Naive thymus-derived CD4-positive, alpha-beta T cell (primary cell): Measurements from ENCODE around the gene NAV2. TPM values are rescaled to one million over a fixed set of nuclear protein-coding genes. Genes with fewer than 3 reads are reported as not detected.

Experiments used
- ATAC-seq: fragments of 150-1000 bp; cut with Tn5 transposase; 2 replicates; pipeline ENCODE4 v1.10.0; 2021; ENCODE audit warnings: mild to moderate bottlenecking, moderate library complexity
- CTCF ChIA-PET: fragments of 350-600 bp; sonication (Branson Sonifier 250); formaldehyde crosslinking; loops from one replicate; lab custom pipeline; 2021; ENCODE audit warnings: antibody characterized with exemption; lab: Charles Lee
- POLR2A ChIA-PET: fragments of 350-600 bp; sonication (Branson Sonifier 250); formaldehyde crosslinking; loops from one replicate; lab custom pipeline; 2021; ENCODE audit warnings: antibody characterized with exemption, inconsistent platforms; lab: Charles Lee
- DNase-seq, 9 donors: peaks; one replicate each; pipeline versions ENCODE4 v3.0.0 to v3.0.0-alpha.2; 2020 to 2022; ENCODE audit warnings: mixed read lengths in 1 of 9
- H3K27ac ChIP-seq: one replicate; pipeline ENCODE4 v1.7.0; 2013; ENCODE audit warnings: mild to moderate bottlenecking, low read depth, low read length, moderate library complexity
- H3K27me3 ChIP-seq, 2 donors: one replicate each; pipeline ENCODE4 v1.7.0; 2013; ENCODE audit warnings: low read length in 2 of 2, mild to moderate bottlenecking in 2 of 2, moderate library complexity in 2 of 2; ENCODE audit not compliant: control insufficient read depth in 2 of 2, insufficient read depth in 2 of 2
- H3K36me3 ChIP-seq, 3 experiments: 1 replicate in 2 of 3; 2 replicates in 1 of 3; pipeline ENCODE4 v1.7.0; 2013; ENCODE audit warnings: low read length in 3 of 3, mild to moderate bottlenecking in 3 of 3, moderate library complexity in 1 of 3; ENCODE audit not compliant: insufficient read depth in 3 of 3, control insufficient read depth in 2 of 3
- H3K4me1 ChIP-seq, 2 donors: one replicate each; pipeline ENCODE4 v1.7.0; 2013; ENCODE audit warnings: low read length in 2 of 2, mild to moderate bottlenecking in 2 of 2, moderate library complexity in 1 of 2; ENCODE audit not compliant: control insufficient read depth in 2 of 2, insufficient read depth in 2 of 2
- H3K4me3 ChIP-seq: 2 replicates; pipeline ENCODE4 v1.7.0; 2013; ENCODE audit warnings: mild to moderate bottlenecking, low read length
- H3K9me3 ChIP-seq, 3 experiments: 1 replicate in 2 of 3; 2 replicates in 1 of 3; pipeline ENCODE4 v1.7.0; 2013; ENCODE audit warnings: low read length in 3 of 3; ENCODE audit not compliant: control insufficient read depth in 2 of 3
- H3K27ac Mint-ChIP-seq, 9 donors: one replicate each; pipeline ENCODE4 v1.8.0; 2020 to 2022; ENCODE audit warnings: mixed read lengths in 9 of 9, mild to moderate bottlenecking in 8 of 9, moderate library complexity in 5 of 9, inconsistent platforms in 2 of 9
- H3K27me3 Mint-ChIP-seq, 5 donors: one replicate each; pipeline ENCODE4 v1.8.0; 2021 to 2022; ENCODE audit warnings: mixed read lengths in 5 of 5, mild to moderate bottlenecking in 1 of 5
- H3K36me3 Mint-ChIP-seq, 5 donors: one replicate each; pipeline ENCODE4 v1.8.0; 2020 to 2022; ENCODE audit warnings: mixed read lengths in 5 of 5, mild to moderate bottlenecking in 3 of 5, inconsistent platforms in 1 of 5
- H3K4me1 Mint-ChIP-seq, 7 donors: one replicate each; pipeline ENCODE4 v1.8.0; 2020 to 2022; ENCODE audit warnings: mixed read lengths in 7 of 7, mild to moderate bottlenecking in 3 of 7, inconsistent platforms in 1 of 7
- H3K4me3 Mint-ChIP-seq, 10 donors: one replicate each; pipeline ENCODE4 v1.8.0; 2020 to 2022; ENCODE audit warnings: mild to moderate bottlenecking in 10 of 10, mixed read lengths in 10 of 10, moderate library complexity in 6 of 10, inconsistent platforms in 2 of 10
- H3K9me3 Mint-ChIP-seq, 11 donors: one replicate each; pipeline ENCODE4 v1.8.0; 2020 to 2022; ENCODE audit warnings: mixed read lengths in 11 of 11, mild to moderate bottlenecking in 4 of 11, inconsistent platforms in 1 of 11, moderate library complexity in 1 of 11
- intact Hi-C, 2 donors: fragments of 100-400 bp; cut with micrococcal nuclease; formaldehyde crosslinking; loops; one replicate each; pipeline ENCODE4 v1.15.1; 2023
- polyA plus RNA-seq, 2 donors: library from polyadenylated mRNA; unstranded; fragments of 300-500 nt; fragmentation: Illumina TruSeq; gene quantifications; one replicate each; pipeline ENCODE4 v1.2.3, GENCODE V29; 2021
- total RNA-seq, 6 experiments: library from RNA in 5 of 6; stranded (reverse) in 5 of 6; gene quantifications; 1 replicate in 5 of 6; 2 replicates in 1 of 6; pipeline ENCODE4 v1.2.3 and lab custom pipeline; 2021 to 2026

Gene NAV2
- total and polyA plus RNA-seq, 7 experiments from 2014 or later: 0.24 to 2.2 (median 0.48) TPM; not detected in 2

GRCh38 chr11:19811380-19811779 is 98.7 kb downstream of the NAV2 start:
- peaks cover 0 to 17% (median 9%) of the 10 kb centered on the region in 5 donors for H3K27me3 Mint-ChIP-seq
- no peaks in the 10 kb centered on the region for H3K4me1 ChIP-seq
- H3K4me3 ChIP-seq: no peak overlapping the region
- no peaks in the 10 kb centered on the region for H3K9me3 ChIP-seq
- no peaks in the 10 kb centered on the region for H3K36me3 Mint-ChIP-seq
- no peak for DNase-seq
- ATAC-seq: no peak
- no peak overlapping the region for H3K27ac Mint-ChIP-seq
- no peak overlapping the region for H3K4me3 Mint-ChIP-seq
- ChIA-PET POLR2A (no interaction called here), CTCF (no interaction called here)
- H3K4me1 Mint-ChIP-seq: no peaks in the 10 kb centered on the region
- no peaks in the 10 kb centered on the region for H3K9me3 Mint-ChIP-seq
- no peaks in the 10 kb centered on the region for H3K36me3 ChIP-seq
- no peak overlapping the region for H3K27ac ChIP-seq
- intact Hi-C loops: no loop called here
- no peaks in the 10 kb centered on the region for H3K27me3 ChIP-seq

- no peak overlapping the region for H3K4me3 ChIP-seq
- H3K27me3 ChIP-seq: no peaks in the 10 kb centered on the region
- Mint-ChIP-seq H3K27ac (no peak overlapping the region), H3K4me1 (no peaks in the 10 kb centered on the region), H3K27me3 (peaks cover 0 to 17% (median 10%) of the 10 kb centered on the region in 5 donors), H3K4me3 (no peak overlapping the region), H3K9me3 (no peaks in the 10 kb centered on the region), H3K36me3 (no peaks in the 10 kb centered on the region)
- H3K27ac ChIP-seq: no peak overlapping the region
- no peaks in the 10 kb centered on the region for H3K4me1 ChIP-seq
- no peaks in the 10 kb centered on the region for H3K9me3 ChIP-seq
- CTCF ChIA-PET: no interaction called here
- POLR2A ChIA-PET: no interaction called here
- ATAC-seq (no peak), DNase-seq (no peak)
- H3K36me3 ChIP-seq: no peaks in the 10 kb centered on the region
- intact Hi-C loops: no loop called here
Measured at GRCh38 chr11:19812096-19812495, 99.5 kb downstream of the NAV2 start.

GRCh38 chr11:19812710-19813109 is 100.1 kb downstream of the NAV2 start:
- Histone ChIP-seq H3K4me1 (no peaks in the 10 kb centered on the region), H3K27ac (no peak overlapping the region), H3K36me3 (no peaks in the 10 kb centered on the region), H3K27me3 (no peaks in the 10 kb centered on the region), H3K9me3 (no peaks in the 10 kb centered on the region), H3K4me3 (no peak overlapping the region)
- no peaks in the 10 kb centered on the region for H3K9me3 Mint-ChIP-seq
- H3K27me3 Mint-ChIP-seq: peaks cover 0 to 17% (median 5%) of the 10 kb centered on the region in 5 donors
- POLR2A ChIA-PET: no interaction called here
- H3K27ac Mint-ChIP-seq: no peak overlapping the region
- H3K4me1 Mint-ChIP-seq: no peaks in the 10 kb centered on the region
- ATAC-seq (no peak), DNase-seq (no peak)
- intact Hi-C loops: no loop called here
- no peaks in the 10 kb centered on the region for H3K36me3 Mint-ChIP-seq
- H3K4me3 Mint-ChIP-seq: no peak overlapping the region
- CTCF ChIA-PET: no interaction called here

- Histone ChIP-seq H3K4me3 (no peak overlapping the region), H3K36me3 (no peaks in the 10 kb centered on the region), H3K27me3 (no peaks in the 10 kb centered on the region), H3K27ac (no peak overlapping the region), H3K4me1 (no peaks in the 10 kb centered on the region), H3K9me3 (no peaks in the 10 kb centered on the region)
- ChIA-PET CTCF (no interaction called here), POLR2A (no interaction called here)
- Mint-ChIP-seq H3K27me3 (peaks cover 0 to 17% (median 4%) of the 10 kb centered on the region in 5 donors), H3K9me3 (no peaks in the 10 kb centered on the region), H3K27ac (no peak overlapping the region), H3K36me3 (no peaks in the 10 kb centered on the region), H3K4me1 (no peaks in the 10 kb centered on the region), H3K4me3 (no peak overlapping the region)
- ATAC-seq (no peak), DNase-seq (no peak)
- intact Hi-C loops: no loop called here
Measured at GRCh38 chr11:19813158-19813879, 100.7 kb downstream of the NAV2 start.

- Histone ChIP-seq H3K9me3 (no peaks in the 10 kb centered on the region), H3K4me3 (no peak overlapping the region), H3K36me3 (no peaks in the 10 kb centered on the region), H3K4me1 (no peaks in the 10 kb centered on the region), H3K27ac (no peak overlapping the region), H3K27me3 (no peaks in the 10 kb centered on the region)
- Mint-ChIP-seq H3K27ac (no peak overlapping the region), H3K36me3 (no peaks in the 10 kb centered on the region), H3K4me3 (no peak overlapping the region), H3K4me1 (no peaks in the 10 kb centered on the region), H3K27me3 (peaks cover 2 to 24% (median 10%) of the 10 kb centered on the region in 5 donors), H3K9me3 (no peaks in the 10 kb centered on the region)
- ChIA-PET POLR2A (no interaction called here), CTCF (no interaction called here)
- intact Hi-C loops: no loop called here
- ATAC-seq: no peak
- DNase-seq: no peak
Measured at GRCh38 chr11:19814421-19814820, 101.8 kb downstream of the NAV2 start.

GRCh38 chr11:19816040-19816439 is 103.4 kb downstream of the NAV2 start:
- H3K27ac ChIP-seq: no peak overlapping the region
- H3K4me3 ChIP-seq: no peak overlapping the region
- CTCF ChIA-PET: no interaction called here
- ATAC-seq: no peak
- H3K9me3 ChIP-seq: no peaks in the 10 kb centered on the region
- H3K9me3 Mint-ChIP-seq: no peaks in the 10 kb centered on the region
- H3K27me3 ChIP-seq: no peaks in the 10 kb centered on the region
- peaks cover under 1 to 25% (median 10%) of the 10 kb centered on the region in 5 donors for H3K27me3 Mint-ChIP-seq
- intact Hi-C loops: no loop called here
- no peak overlapping the region for H3K27ac Mint-ChIP-seq
- POLR2A ChIA-PET: no interaction called here
- no peak for DNase-seq
- H3K36me3 Mint-ChIP-seq: no peaks in the 10 kb centered on the region
- no peak overlapping the region for H3K4me3 Mint-ChIP-seq
- no peaks in the 10 kb centered on the region for H3K36me3 ChIP-seq
- no peaks in the 10 kb centered on the region for H3K4me1 ChIP-seq
- H3K4me1 Mint-ChIP-seq: no peaks in the 10 kb centered on the region

- DNase-seq: no peak
Measured at GRCh38 chr11:19816817-19817216, 104.2 kb downstream of the NAV2 start.

More at GRCh38 chr11:19816817-19817216, 104.2 kb downstream of the NAV2 start:
- ChIA-PET CTCF (no interaction called here), POLR2A (no interaction called here)
- intact Hi-C loops: no loop called here
- ATAC-seq: no peak
- Histone ChIP-seq H3K4me1 (no peaks in the 10 kb centered on the region), H3K9me3 (no peaks in the 10 kb centered on the region), H3K36me3 (no peaks in the 10 kb centered on the region), H3K27ac (no peak overlapping the region), H3K27me3 (no peaks in the 10 kb centered on the region), H3K4me3 (no peak overlapping the region)
- H3K27ac Mint-ChIP-seq: no peak overlapping the region
- peaks cover 0 to 25% (median 10%) of the 10 kb centered on the region in 5 donors for H3K27me3 Mint-ChIP-seq
- H3K36me3 Mint-ChIP-seq: no peaks in the 10 kb centered on the region
- H3K4me3 Mint-ChIP-seq: no peak overlapping the region
- no peaks in the 10 kb centered on the region for H3K4me1 Mint-ChIP-seq
- no peaks in the 10 kb centered on the region for H3K9me3 Mint-ChIP-seq
